Stimulated activated CD4-positive, alpha-beta T cell treated with anti-CD3 and anti-CD28 coated beads, TNF-alpha, amount 100 ng/mL, for 4 hours (primary cell): Measurements from ENCODE around the gene CRISPLD2.

Experiments used
- DNase-seq, 3 experiments: peaks; one replicate each; pipeline ENCODE4 v3.0.0-alpha.2; 2020; ENCODE audit warnings: low read depth in 3 of 3

CRISPLD2 gene

DNA sequence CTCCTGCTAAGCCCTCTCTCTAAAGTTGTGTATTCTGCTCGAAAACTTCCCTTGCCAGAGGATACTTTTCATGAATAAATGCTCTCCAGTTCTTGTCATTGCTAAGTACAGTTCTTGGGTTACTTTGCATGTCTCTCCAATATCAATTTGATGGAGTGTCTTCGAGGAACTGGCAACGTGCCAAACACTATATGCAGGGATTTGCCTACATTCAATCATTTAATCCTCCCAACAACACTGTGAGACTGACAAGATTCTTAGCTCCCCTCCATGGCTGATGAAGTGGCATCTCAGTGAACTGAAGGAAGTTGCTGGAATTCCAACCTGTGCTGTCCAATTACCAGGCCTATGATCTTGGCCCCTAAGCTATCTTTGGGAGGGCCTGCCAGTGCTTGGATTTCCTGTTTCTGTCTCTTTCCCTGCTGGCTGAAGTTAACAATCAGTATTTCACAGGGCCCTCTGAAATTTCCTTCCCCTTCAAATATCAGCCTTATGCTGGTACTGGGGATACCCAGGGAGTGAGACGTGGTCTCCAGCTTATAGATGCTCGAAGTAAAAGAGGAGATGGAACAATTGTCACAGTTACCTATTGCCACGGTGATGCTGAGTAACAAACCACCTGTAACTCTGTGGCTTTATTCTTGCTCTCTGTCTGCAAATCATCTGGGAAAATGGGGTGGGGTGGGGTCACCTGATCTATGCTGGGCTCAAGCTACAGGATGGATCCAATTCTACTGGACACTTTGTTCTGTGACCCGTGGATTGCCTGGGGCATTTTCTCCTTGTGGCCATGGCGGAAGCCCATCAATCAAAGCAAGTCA, 19.4 kb upstream of the CRISPLD2 start:
- no peak for DNase-seq

DNA sequence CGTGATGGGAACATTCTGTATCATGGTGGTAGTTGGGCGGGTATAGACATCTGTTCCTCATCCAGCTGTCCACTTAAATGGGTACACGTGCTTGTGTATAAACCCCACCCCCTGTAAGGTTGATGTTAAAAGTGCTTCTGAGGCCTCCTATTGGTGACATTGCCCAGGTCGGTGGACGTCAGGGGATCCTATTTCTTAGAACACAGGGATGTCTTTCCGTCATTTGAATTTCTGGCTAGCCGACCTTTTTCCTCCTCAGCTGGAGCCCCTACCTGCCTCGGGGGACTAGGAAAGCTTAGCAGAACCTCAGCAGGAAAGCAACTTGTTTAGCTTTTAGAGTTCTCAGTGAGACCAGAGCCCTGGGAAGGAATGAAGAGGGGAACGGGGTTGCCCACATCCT, 16.6 kb upstream of the CRISPLD2 start:
- no peak for DNase-seq

DNA sequence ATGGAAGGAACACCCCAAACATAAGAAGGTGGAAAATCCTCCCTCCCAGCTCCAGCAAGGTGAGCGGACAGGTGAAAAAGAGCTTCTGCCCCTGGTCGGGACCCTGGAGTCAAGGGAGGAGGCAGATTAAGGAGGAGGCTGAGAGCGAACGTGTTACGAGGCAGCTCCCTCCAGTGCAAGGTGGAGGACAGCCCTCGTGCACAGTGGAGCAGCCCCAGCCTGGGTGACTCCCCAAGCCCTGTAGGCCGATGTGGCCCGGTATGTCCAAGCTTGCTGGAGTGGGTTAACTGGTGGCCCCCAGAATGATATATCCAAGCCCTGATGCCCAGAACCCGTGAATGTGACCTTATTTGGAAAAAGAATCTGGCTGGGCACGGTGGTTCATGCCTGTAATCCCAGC, 15.5 kb upstream of the CRISPLD2 start:
- DNase-seq, result no peak

- DNase-seq, result no peak
Observed at GRCh38 chr16:84806256-84806889, 13.4 kb upstream of the CRISPLD2 start.

DNA sequence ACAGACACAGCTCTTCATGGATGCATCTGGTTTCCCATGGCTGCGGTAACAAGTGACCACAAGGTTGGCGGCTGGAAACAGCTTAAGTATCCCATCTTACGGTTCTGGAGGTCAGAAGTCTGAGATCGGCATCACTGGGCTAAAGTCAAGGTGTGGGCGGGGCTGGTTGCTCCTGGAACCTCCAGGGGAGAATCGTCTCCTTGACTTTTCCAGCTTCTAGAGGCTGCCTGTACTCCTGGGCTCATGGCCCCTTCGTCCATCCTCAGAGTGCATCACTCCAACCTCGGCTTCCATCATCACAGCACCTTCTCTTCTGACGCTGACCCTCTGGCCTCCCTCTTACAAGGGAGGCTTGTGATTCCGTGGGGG, 12.9 kb upstream of the CRISPLD2 start:
- no peak for DNase-seq

DNA sequence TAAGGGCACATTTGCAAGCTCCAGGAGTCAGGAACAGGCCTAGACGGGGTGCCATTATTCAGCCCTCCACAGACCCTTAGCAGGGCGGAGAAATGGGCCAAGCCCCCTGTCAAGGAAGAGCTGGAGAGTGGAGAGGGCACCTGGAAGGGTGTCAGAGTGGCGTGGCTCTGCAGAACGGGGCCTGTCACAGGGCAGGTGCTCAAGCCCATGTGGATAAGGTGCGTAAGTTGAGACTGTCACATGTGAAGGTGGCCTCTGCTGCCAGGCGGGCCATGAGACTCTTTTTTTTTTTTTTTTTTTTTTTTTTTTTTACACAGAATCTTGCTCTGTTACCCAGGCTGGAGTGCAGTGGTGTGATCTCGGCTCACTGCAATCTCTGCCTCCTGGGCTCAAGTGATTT, 12.0 kb upstream of the CRISPLD2 start:
- DNase-seq, result no peak

- no peak for DNase-seq
Observed at GRCh38 chr16:84808826-84809225, 11.0 kb upstream of the CRISPLD2 start.

GRCh38 chr16:84810518-84811273, 9.1 kb upstream of the CRISPLD2 start:
- no peak for DNase-seq

DNA sequence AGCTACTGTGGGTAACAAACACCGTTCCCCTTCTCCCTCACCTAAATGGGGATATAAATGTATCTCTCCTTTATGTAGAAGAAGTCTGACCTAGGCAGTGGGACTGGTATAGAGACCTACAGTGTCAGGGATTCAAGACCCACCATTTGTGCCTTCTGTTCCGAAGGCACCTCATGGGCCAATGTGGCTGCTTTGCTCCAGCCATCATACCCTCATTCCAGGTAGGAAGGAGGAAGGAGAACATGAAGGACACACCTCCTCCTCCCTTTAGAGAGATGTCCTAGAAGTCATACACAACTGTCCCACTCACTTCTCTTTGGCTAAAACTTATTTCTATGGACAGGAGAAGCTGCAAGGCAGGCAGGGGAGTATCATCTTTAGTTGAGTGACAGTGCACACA, 8.3 kb upstream of the CRISPLD2 start:
- no peak for DNase-seq

GRCh38 chr16:84813141-84813934, 6.4 kb upstream of the CRISPLD2 start:
- no peak for DNase-seq

GRCh38 chr16:84815462-84815861, 4.3 kb upstream of the CRISPLD2 start:
- no peak for DNase-seq

DNA sequence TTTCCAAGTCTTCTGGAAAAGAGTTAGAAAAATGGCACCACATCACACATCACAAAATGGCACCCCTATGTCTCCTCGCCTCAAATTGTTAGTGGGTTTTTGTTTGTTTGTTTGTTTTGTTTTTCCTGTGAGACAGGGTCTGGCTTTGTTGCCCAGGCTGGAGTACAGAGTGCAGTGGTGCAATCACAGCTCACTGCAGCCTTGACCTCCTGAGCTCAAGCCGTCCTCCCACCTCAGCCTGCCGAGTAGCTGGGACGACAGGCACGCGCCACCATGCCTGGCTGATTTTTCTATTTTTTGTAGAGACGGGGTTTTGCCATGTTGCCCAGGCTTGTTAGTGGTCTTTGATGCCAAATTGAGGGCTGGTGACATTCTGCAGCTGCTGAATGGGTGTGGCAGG, 3.8 kb upstream of the CRISPLD2 start:
- DNase-seq, result no peak

DNA sequence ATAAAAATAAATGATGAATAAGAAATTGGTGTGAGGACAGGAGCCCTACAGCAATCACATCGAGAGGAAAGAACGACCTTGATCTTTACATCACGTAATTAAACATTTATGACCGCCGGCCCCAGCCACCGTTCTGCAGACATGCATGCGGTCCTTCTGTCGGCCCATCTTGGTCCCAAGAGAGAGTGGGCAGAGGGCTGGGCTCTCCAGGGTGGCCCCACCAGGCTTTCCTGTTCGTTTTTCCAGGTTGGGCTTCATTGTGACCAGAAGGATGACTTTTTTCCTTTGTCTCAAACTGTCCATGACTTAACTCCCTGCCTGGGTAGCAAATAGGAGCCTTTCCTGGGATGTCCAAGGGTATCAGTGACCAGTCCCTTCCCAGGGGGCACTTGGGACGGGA, 3.3 kb upstream of the CRISPLD2 start:
- DNase-seq, result no peak

GRCh38 chr16:84817206-84817605, 2.6 kb upstream of the CRISPLD2 start:
- DNase-seq, result no peak

DNA sequence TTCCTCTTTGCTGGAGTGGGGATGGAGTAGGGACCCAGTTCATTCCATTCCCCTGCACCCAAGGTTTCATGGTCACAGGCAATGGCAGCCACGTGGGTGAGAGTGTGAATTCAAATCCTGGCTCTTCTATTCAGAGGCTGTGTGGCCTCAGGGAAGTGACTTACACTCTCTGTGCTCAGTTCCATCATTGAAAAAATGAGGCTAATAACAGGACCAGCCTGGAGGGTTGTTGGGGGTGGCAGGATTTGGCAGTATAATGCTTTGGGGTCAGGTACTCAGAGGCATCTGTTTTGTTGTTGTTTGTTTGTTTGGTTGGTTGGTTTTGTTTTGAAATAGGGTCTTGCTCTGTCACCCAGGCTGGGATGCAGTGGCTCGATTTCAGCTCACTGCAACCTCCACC, 2.2 kb upstream of the CRISPLD2 start:
- no peak for DNase-seq

- DNase-seq, result no peak
Observed at GRCh38 chr16:84818133-84818532, 1.7 kb upstream of the CRISPLD2 start.

- no peak for DNase-seq
Observed at GRCh38 chr16:84818989-84819643, 669 bp upstream of the CRISPLD2 start.

- no peak for DNase-seq
Observed at GRCh38 chr16:84820305-84820684, 510 bp downstream of the CRISPLD2 start.

DNA sequence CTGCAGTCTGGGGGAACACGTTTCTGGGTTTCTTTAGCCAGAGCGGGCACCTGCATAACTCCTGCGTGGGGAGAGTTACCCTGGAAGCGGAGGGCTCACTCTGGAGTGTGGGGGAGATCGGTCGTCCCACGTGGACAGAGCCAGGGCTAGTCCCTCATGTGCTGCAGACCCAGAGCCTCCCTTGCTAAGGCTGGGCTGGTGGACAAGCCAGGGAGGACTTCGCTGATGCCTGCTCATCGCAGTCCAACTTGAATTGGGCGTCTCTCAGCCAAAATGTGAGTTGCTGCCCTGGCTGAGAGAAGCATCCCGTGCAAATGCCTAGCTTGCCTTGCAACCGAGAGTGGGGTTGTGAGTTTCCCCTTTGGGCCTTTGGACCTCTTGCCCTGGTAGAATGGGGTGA, 986 bp downstream of the CRISPLD2 start:
- DNase-seq, result no peak

DNA sequence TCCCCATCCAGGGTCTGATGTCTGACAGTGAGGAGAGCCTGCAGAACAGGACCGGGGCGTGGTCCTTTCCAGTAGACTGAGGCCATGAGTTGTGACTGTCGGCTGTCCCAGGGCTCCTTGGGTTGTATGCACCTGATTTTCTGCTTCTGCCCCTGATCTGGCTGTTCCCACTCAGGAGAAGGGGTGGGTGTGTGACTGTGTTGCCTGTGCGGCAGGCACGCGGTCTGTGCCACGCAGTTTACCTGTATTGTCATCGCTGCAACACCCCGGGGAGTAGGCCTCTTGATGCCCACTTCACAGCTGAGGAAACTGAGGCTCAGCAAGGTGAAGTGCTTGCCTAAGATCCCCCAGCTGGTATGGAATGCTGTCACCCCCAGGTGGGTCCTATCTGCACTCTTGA, 1.4 kb downstream of the CRISPLD2 start:
- DNase-seq, result no peak
